Stimulated activated naive CD8-positive, alpha-beta T cell treated with anti-CD3 and anti-CD28 coated beads, Interleukin-15, Interleukin-2, amounts not matched to agents 100 U/mL and 50 U/mL, for 24 hours (primary cell): ENCODE measurements around the gene LAX1.

Source experiments
- ATAC-seq: fragments of 150-1000 bp; cut with Tn5 transposase; one replicate; pipeline ENCODE4 v1.10.0; 2021
- DNase-seq: peaks from one replicate; pipeline ENCODE4 v3.0.0; 2021

Gene LAX1

GRCh38 chr1:203813581-203814341, 48.8 kb downstream of the LAX1 start:
- no peak for DNase-seq

GRCh38 chr1:203818399-203818798, 53.4 kb downstream of the LAX1 start:
- no peak for DNase-seq
- ATAC-seq, result no peak

More at GRCh38 chr1:203813581-203814341, 48.8 kb downstream of the LAX1 start:
- no peak for ATAC-seq

- ATAC-seq, result no peak
- no peak for DNase-seq
Observed at GRCh38 chr1:203823306-203823705, 58.3 kb downstream of the LAX1 start.
